HTERT RPE-1 (cell line): Measurements from ENCODE around the gene PACRG.

Source experiments
- in situ Hi-C: fragments of 300-500 bp; cut with MboI; formaldehyde crosslinking; loops from 4 replicates; pipeline ENCODE4 v1.14.3; 2020; ENCODE audit warnings: low sequenced_read_pairs

The PACRG gene

GRCh38 chr6:163228041-163228440 is 500.3 kb downstream of the PACRG start:
- in situ Hi-C loops = no loop called here

DNA sequence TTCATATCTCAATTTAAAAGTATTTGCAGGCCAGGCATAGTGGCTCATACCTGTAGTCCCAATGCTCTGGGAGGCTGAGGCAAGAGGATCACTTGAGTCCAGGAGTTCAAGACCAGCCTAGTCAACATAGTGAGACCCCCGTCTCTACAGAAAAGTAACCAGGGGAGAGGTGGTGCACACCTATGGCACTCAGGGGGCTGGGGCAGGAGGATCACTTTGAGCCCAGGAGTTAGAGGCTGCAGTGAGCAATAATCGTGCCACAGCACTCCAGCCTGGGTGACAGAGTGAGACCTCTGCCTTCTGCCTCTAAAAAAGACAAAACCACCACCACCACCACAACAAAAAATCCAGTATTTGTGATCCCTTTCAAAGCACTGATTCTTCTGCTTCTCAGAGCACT is 501.3 kb downstream of the PACRG start:
- in situ Hi-C loops = no loop called here

DNA sequence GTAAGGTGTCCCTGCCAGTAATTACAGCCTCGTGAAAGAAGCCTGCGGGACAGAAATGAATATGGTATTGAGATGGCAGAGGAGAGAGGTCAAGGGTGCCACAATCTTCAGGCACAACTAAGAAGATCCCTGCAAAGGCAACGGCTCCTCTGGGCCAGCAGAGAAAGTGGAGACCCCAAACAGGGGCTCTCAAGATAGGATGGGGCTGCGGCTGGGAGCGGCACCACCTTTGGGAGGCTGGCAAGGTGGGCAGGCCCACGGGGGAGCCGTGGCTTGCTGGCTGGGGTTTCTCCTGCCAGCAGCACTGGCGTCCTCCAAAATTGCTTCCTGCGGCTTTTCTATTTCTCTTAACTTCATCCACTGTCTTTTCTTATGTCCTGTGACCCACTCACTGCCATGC is 503.1 kb downstream of the PACRG start:
- in situ Hi-C loops = no loop called here

- in situ Hi-C loops = no loop called here
These were observed 503.7 kb downstream of the PACRG start for GRCh38 chr6:163231356-163232014.

- in situ Hi-C loops = no loop called here
These were observed 504.3 kb downstream of the PACRG start for GRCh38 chr6:163232015-163232523.

DNA sequence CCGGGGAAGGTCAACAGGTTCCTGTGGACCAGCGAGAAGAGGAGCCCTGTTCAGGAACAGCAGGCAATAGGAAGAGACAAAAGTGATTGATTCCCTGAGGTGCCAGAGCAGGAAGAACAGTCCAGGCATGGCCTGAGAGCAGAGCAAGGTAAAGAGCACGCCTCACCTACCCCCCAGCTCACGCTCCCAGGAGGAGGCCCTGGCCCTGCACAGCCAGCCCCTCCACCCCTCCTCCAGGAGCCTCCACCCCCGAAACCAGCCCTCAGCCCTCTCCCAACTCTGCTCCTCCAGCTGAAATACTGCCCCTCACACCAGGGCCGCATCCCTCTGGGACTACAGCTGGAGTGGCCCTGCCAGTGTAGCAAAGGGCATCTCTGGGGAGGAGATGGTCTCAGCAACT is 504.9 kb downstream of the PACRG start:
- in situ Hi-C loops = no loop called here

DNA sequence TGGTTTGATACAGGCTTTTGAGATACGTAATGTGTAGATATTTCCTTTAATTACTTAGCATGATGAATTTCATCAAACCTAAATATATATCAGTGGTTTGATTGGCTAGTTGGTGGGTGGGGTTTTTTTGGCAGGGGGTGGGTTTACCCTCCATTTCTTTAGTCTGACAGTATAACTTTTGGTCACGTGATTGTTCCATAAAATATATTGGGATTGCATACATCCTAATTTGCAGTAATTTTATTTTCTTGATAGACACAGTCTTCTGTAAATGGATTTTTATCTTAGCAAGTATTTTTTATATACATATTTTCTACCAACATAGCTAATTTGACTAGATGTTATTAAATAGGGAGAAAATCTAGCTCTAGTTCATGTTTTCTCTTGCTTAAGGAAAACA is 509.3 kb downstream of the PACRG start:
- in situ Hi-C loops = no loop called here

- in situ Hi-C loops = no loop called here
These were observed 512.0 kb downstream of the PACRG start for GRCh38 chr6:163239572-163240340.

GRCh38 chr6:163240556-163240955 is 512.8 kb downstream of the PACRG start:
- in situ Hi-C loops = no loop called here

DNA sequence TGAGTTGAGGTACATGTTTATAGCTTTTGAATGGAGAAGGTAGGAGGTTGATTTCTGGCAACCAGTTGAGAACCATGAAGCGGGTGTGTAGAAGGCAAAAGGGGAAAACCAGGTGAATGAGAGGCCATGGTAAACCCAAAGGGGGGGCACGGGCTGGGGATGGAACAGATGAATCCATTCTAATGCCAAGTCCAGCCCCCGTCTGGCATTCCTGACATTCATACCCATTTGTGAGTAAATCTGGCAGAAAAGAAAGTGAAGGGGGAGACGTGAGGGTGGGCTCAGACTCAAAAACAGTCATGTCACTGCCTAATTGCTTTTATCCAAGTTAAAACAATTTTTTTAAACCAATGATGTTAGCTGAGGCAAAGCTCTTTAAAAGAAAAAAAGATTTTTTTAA is 513.9 kb downstream of the PACRG start:
- in situ Hi-C loops = no loop called here

GRCh38 chr6:163243083-163243482 is 515.3 kb downstream of the PACRG start:
- in situ Hi-C loops = no loop called here

DNA sequence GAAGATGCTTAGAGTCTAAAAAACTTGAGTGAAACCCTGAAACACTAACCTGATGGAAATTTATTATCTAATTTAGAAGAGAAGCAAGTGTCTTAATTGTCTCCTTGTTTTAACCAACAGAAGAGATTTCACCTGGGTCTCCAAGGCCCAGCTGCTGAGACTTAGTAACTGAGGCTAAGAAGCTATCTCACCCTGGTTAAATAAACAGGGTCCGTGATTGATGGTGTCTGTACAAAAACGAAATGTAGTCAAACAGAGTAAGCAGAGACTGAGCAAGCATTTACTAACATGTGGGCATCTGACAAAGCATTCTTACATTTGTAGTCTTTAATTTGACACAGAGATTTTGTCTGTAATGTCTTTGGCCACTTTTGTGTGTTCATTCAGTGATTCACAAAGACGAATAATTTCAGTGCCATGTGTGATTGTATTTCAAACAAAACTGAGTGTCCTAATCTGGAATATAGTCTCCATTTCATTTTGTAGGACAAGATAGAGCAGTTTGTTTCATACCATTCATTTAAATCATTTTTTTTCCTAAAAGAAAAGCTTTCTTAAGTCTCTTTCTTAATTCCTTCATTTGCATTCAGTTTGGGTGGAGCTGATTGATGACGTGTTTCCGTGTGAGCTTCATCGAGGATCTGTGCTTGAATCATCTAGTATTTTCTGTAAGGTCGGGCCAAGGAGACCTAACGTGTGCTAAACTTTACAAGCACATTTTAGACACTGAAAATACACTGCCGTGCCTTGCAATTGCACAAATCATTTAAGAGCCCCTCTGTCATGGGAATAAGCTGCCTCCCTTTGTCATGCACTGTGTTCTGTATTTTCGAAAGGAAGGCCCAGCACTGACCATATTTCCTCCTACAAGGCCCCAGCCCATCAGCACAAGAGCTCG is 516.2 kb downstream of the PACRG start:
- in situ Hi-C loops = no loop called here

- in situ Hi-C loops = no loop called here
These were observed 520.3 kb downstream of the PACRG start for GRCh38 chr6:163248051-163248450.

DNA sequence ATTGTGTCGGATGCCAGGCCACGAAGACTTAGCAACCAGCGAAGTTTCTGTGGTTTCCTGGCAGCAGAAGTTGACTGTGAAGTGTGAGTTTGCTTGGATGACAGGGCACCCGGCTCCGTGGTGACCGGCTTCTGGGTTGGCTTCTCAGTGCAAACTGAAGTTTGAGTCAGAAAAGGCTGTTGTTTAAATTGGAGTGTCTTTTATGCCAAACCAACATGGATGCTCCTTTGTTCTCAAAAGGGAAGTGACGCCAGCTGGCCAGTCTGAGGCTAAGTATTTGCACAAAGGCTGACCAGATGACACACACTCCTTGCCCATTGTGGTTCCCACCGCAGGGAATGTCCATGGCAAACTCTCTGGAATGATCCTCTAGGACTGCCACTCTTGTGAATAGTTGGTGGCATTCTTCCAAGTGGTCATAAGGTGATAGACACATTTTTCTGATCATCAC is 521.9 kb downstream of the PACRG start:
- in situ Hi-C loops = no loop called here

- in situ Hi-C loops = no loop called here
These were observed 522.3 kb downstream of the PACRG start for GRCh38 chr6:163250116-163250515.

- in situ Hi-C loops = no loop called here
These were observed 524.4 kb downstream of the PACRG start for GRCh38 chr6:163252061-163252591.

- in situ Hi-C loops = no loop called here
These were observed 525.9 kb downstream of the PACRG start for GRCh38 chr6:163253556-163254213.

GRCh38 chr6:163254341-163254835 is 526.6 kb downstream of the PACRG start:
- in situ Hi-C loops = no loop called here

- in situ Hi-C loops = no loop called here
These were observed 527.5 kb downstream of the PACRG start for GRCh38 chr6:163255265-163255664.

DNA sequence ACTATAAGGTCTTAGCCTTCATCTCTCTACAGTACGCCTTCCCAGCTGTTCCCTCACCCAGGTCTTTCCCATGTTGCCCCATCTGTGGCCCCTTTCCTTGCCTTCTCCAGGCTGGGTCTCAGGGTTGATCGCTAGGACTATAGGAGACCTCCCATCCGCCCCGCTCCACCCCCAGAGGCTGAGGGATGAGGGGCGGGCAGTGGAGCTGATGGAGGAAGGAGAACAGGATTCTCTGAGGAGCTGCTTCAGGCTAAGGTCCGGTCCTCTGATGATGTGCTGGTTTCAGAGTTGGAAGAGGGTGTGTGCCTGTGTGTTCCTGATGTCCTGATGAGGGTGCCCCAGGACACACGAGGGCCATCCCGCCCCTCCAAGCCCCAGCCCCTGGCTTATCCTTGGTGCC is 531.9 kb downstream of the PACRG start:
- in situ Hi-C loops = no loop called here
